GM08714 (cell line): ENCODE measurements around the gene ZSCAN12.

Experiments
- H3K4me3 ChIP-seq: fragments of 200-500 bp; sonication (Bioruptor generic); 2 replicates; pipeline ENCODE4 v1.5.1; 2014; ENCODE audit warnings: mild to moderate bottlenecking, low read length, inconsistent platforms
- ZNF274 ChIP-seq: IDR thresholded peaks from 2 replicates; pipeline ENCODE4 v1.6.1; 2012; ENCODE audit warnings: mild to moderate bottlenecking, low read depth, low read length

Gene ZSCAN12

GRCh38 chr6:28353981-28354676 is 45.4 kb downstream of the ZSCAN12 start:
- no peak for TF ChIP-seq ZNF274
- no peak overlapping the region for H3K4me3 ChIP-seq

GRCh38 chr6:28353356-28353755 is 46.2 kb downstream of the ZSCAN12 start:
- no peak overlapping the region for H3K4me3 ChIP-seq

GRCh38 chr6:28351493-28351925 is 48.0 kb downstream of the ZSCAN12 start:
- peak overlapping the region; percentile 41 for H3K4me3 ChIP-seq
- TF ChIP-seq ZNF274 = no peak

More at GRCh38 chr6:28353356-28353755, 46.2 kb downstream of the ZSCAN12 start:
- TF ChIP-seq ZNF274 = no peak

- H3K4me3 ChIP-seq = peak overlapping the region; percentile 68
- TF ChIP-seq ZNF274 = no peak
Measured at GRCh38 chr6:28351087-28351486, 48.5 kb downstream of the ZSCAN12 start.

GRCh38 chr6:28349892-28350737 is 49.4 kb downstream of the ZSCAN12 start, which contains the start of gene ZKSCAN3:
ZKSCAN3 (plus strand) TSS chr6:28349947; CDS start chr6:28359587, 9,640 bp downstream.
- H3K4me3 ChIP-seq = peak within 1 kb of the TSS; percentile 68
- no peak for TF ChIP-seq ZNF274

GRCh38 chr6:28349344-28349891 is 50.1 kb downstream of the ZSCAN12 start:
- H3K4me3 ChIP-seq = peak overlapping the region; percentile 68
- no peak for TF ChIP-seq ZNF274

GRCh38 chr6:28347119-28347518 is 52.4 kb downstream of the ZSCAN12 start:
- no peak overlapping the region for H3K4me3 ChIP-seq
- no peak for TF ChIP-seq ZNF274

- no peak for TF ChIP-seq ZNF274
- H3K4me3 ChIP-seq = no peak overlapping the region
Measured at GRCh38 chr6:28345201-28345600, 54.3 kb downstream of the ZSCAN12 start.

GRCh38 chr6:28343898-28344677 is 55.5 kb downstream of the ZSCAN12 start:
- H3K4me3 ChIP-seq = no peak overlapping the region
- no peak for TF ChIP-seq ZNF274

- TF ChIP-seq ZNF274 = no peak
- H3K4me3 ChIP-seq = no peak overlapping the region
Measured at GRCh38 chr6:28340310-28341095, 59.0 kb downstream of the ZSCAN12 start.

GRCh38 chr6:28337121-28337520 is 62.4 kb downstream of the ZSCAN12 start:
- TF ChIP-seq ZNF274 = no peak
- H3K4me3 ChIP-seq = peak overlapping the region; percentile 9; the same call in 1 of the 2 replicates

- no peak for TF ChIP-seq ZNF274
Measured at GRCh38 chr6:28336284-28337120, 63.0 kb downstream of the ZSCAN12 start.

GRCh38 chr6:28335564-28336283 is 63.8 kb downstream of the ZSCAN12 start, which contains the start of gene ZSCAN31:
ZSCAN31 (minus strand) TSS chr6:28336148; CDS start chr6:28329683, 6,465 bp downstream.
- H3K4me3 ChIP-seq = peak within 1 kb of the TSS; percentile 94
- no peak for TF ChIP-seq ZNF274

More at GRCh38 chr6:28336284-28337120, 63.0 kb downstream of the ZSCAN12 start:
- peak overlapping the region; percentile 94 for H3K4me3 ChIP-seq
